ENCODE results near the gene DYNC1LI1. TPM values are rescaled to one million over a fixed set of nuclear protein-coding genes. Genes with fewer than 3 reads are reported as not detected.

Gene DYNC1LI1
- polyA plus RNA-seq, 1 donor (not counting 4 experiments of a cell fraction or from before 2014, with no cell fraction given) = 64.4 TPM

GRCh38 chr3:32540899-32541298 is 29.8 kb downstream of the DYNC1LI1 start:
- FAIRE-seq (peak; percentile 9), DNase-seq (ENCODE audit: low read depth, low spot score) (no peak)
- Histone ChIP-seq H3K27ac (ENCODE audit: control insufficient read depth, insufficient read depth, low read length) (no peak overlapping the region), H3K4me3 (ENCODE audit: control insufficient read depth in 2 of 3, extremely low read depth in 1 of 3, insufficient read depth in 2 of 3, low read depth in 1 of 3, low read length in 3 of 3) (no peak overlapping the region), H3K36me3 (ENCODE audit: control insufficient read depth in 2 of 2, extremely low read depth in 1 of 2, insufficient read depth in 2 of 2, low read length in 2 of 2) (peaks cover 0 to 2% of the 10 kb centered on the region in 2 experiments), H3K79me2 (ENCODE audit: control insufficient read depth, insufficient read depth, low read length) (peaks cover 5% of the 10 kb centered on the region), H3K4me1 (ENCODE audit: control insufficient read depth, extremely low read depth, insufficient read depth, low read length) (no peaks in the 10 kb centered on the region), H3K27me3 (ENCODE audit: control insufficient read depth, extremely low read depth, insufficient read depth, low read length) (no peaks in the 10 kb centered on the region), H3K9me1 (ENCODE audit: control insufficient read depth, extremely low read depth, insufficient read depth, low read length) (no peaks in the 10 kb centered on the region), H2AFZ (ENCODE audit: control insufficient read depth, low read length) (no peak overlapping the region), H3K4me2 (ENCODE audit: control insufficient read depth, extremely low read depth, insufficient read depth, low read depth, low read length) (no peak overlapping the region), H4K20me1 (ENCODE audit: control insufficient read depth, extremely low read depth, insufficient read depth, low read length) (no peaks in the 10 kb centered on the region), H3K9me3 (ENCODE audit: control insufficient read depth, low read depth, low read length) (no peaks in the 10 kb centered on the region), H3K9ac (ENCODE audit: control insufficient read depth, extremely low read depth, insufficient read depth, low read length) (no peak overlapping the region)
- TF ChIP-seq EZH2 (IDR thresholded peaks at IDR 0.05; ENCODE audit: low read length) = no peak
- TF ChIP-seq CTCF (optimal IDR thresholded peaks at IDR 0.05 in 1 of 3, IDR thresholded peaks at IDR 0.05 in 1 of 3, conservative IDR thresholded peaks at IDR 0.05 in 1 of 3; ENCODE audit: extremely low read depth in 1 of 3, insufficient read depth in 2 of 3, low read length in 3 of 3) = no peak
- dilution Hi-C loops (cut with MboI; ENCODE audit: extremely low pct_ligation_motif_present, low sequenced_read_pairs) = no loop called here

- no peak overlapping the region for H3K4me2 ChIP-seq (ENCODE audit: control insufficient read depth, extremely low read depth, insufficient read depth, low read depth, low read length)
- no peak overlapping the region for H3K4me3 ChIP-seq (ENCODE audit: control insufficient read depth in 2 of 3, extremely low read depth in 1 of 3, insufficient read depth in 2 of 3, low read depth in 1 of 3, low read length in 3 of 3)
- H3K27ac ChIP-seq (ENCODE audit: control insufficient read depth, insufficient read depth, low read length) = no peak overlapping the region
- H3K4me1 ChIP-seq (ENCODE audit: control insufficient read depth, extremely low read depth, insufficient read depth, low read length) = no peaks in the 10 kb centered on the region
- FAIRE-seq = no peak
- TF ChIP-seq CTCF (optimal IDR thresholded peaks at IDR 0.05 in 1 of 3, IDR thresholded peaks at IDR 0.05 in 1 of 3, conservative IDR thresholded peaks at IDR 0.05 in 1 of 3; ENCODE audit: extremely low read depth in 1 of 3, insufficient read depth in 2 of 3, low read length in 3 of 3) (no peak), EZH2 (IDR thresholded peaks at IDR 0.05; ENCODE audit: low read length) (no peak)
- no peak overlapping the region for H2AFZ ChIP-seq (ENCODE audit: control insufficient read depth, low read length)
- H4K20me1 ChIP-seq (ENCODE audit: control insufficient read depth, extremely low read depth, insufficient read depth, low read length) = no peaks in the 10 kb centered on the region
- no peak overlapping the region for H3K9ac ChIP-seq (ENCODE audit: control insufficient read depth, extremely low read depth, insufficient read depth, low read length)
- H3K79me2 ChIP-seq (ENCODE audit: control insufficient read depth, insufficient read depth, low read length) = no peaks in the 10 kb centered on the region
- dilution Hi-C loops (cut with MboI; ENCODE audit: extremely low pct_ligation_motif_present, low sequenced_read_pairs) = no loop called here
- H3K9me1 ChIP-seq (ENCODE audit: control insufficient read depth, extremely low read depth, insufficient read depth, low read length) = no peaks in the 10 kb centered on the region
- no peaks in the 10 kb centered on the region for H3K9me3 ChIP-seq (ENCODE audit: control insufficient read depth, low read depth, low read length)
- no peaks in the 10 kb centered on the region for H3K27me3 ChIP-seq (ENCODE audit: control insufficient read depth, extremely low read depth, insufficient read depth, low read length)
- DNase-seq (ENCODE audit: low read depth, low spot score) = no peak
- peaks cover 5 to 8% of the 10 kb centered on the region in 2 experiments for H3K36me3 ChIP-seq (ENCODE audit: control insufficient read depth in 2 of 2, extremely low read depth in 1 of 2, insufficient read depth in 2 of 2, low read length in 2 of 2)
Measured at GRCh38 chr3:32532434-32532833, 38.2 kb downstream of the DYNC1LI1 start.
